Right lobe of liver (tissue), 4 donors: ENCODE results near the gene UBE4A.

Source experiments
- CTCF ChIP-seq, 4 donors: fragments of 200-600 bp in 3 of 4; fragments of 450-650 bp in 1 of 4; IDR thresholded peaks; one replicate each; pipeline versions ENCODE4 v1.5.1 to v1.8.0; 2016 to 2022; ENCODE audit warnings: antibody characterized with exemption in 4 of 4, mild to moderate bottlenecking in 2 of 4
- POLR2A ChIP-seq: fragments of 450-650 bp; IDR thresholded peaks from one replicate; pipeline ENCODE4 v1.6.1; 2017; ENCODE audit warnings: antibody characterized with exemption, mild to moderate bottlenecking
- donor health status: DM: no; HTN: no; CAD: no.
- donor health status: DM: no; HTN: no; CAD: no.
- donor health status: DM: no; HTN: yes; CAD: no.

- peak; percentile 36 for TF ChIP-seq POLR2A
- TF ChIP-seq CTCF (IDR thresholded peaks at IDR 0.05) = peak in 1 of 4 donors; percentile 100
Observed at GRCh38 chr11:118435893-118436624, 76.7 kb downstream of the UBE4A start, which contains the start of gene KMT2A.
